Caco-2 (cell line): ENCODE results near the gene TOMM6. TPM values are rescaled to one million over a fixed set of nuclear protein-coding genes. Genes with fewer than 3 reads are reported as not detected.
A peak's percentile ranks its signal among the peaks of the same experiment; 100 is the strongest.

Experiments
- BruUV-seq: library from RNA; stranded (reverse); fragments of 400-500 nt; replicated peaks from 2 replicates; lab custom pipeline; 2021; lab: Mats Ljungman, UMichigan
- CTCF ChIA-PET: fragments of 300-600 bp; sonication (Branson Sonifier 250); formaldehyde crosslinking; loops from one replicate; lab custom pipeline; 2022; ENCODE audit warnings: antibody characterized with exemption; lab: Charles Lee
- POLR2A ChIA-PET: fragments of 300-600 bp; sonication (Branson Sonifier 250); formaldehyde crosslinking; loops from one replicate; lab custom pipeline; 2022; ENCODE audit warnings: antibody characterized with exemption; lab: Charles Lee
- DNase-seq, 2 experiments: peaks; one replicate each; pipeline versions ENCODE4 v3.0.0 to v3.0.0-alpha.2; 2020 to 2022
- H3K27me3 ChIP-seq: replicated peaks from 2 replicates; pipeline ENCODE4 v1.6.0; 2011; ENCODE audit warnings: low read length; ENCODE audit not compliant: control insufficient read depth, insufficient read depth
- H3K36me3 ChIP-seq: 2 replicates; pipeline ENCODE4 v1.5.1; 2011; ENCODE audit warnings: low read length; ENCODE audit not compliant: control insufficient read depth, insufficient read depth
- H3K4me1 ChIP-seq: fragments of 250-450 bp; sonication (Bioruptor Pico); 2 replicates; pipeline ENCODE4 v1.5.1; 2020; ENCODE audit warnings: mild to moderate bottlenecking
- H3K4me3 ChIP-seq: 2 replicates; pipeline ENCODE4 v1.5.1; 2011; ENCODE audit warnings: low read depth, mild to moderate bottlenecking, control low read depth, low read length
- H3K9me3 ChIP-seq: fragments of 250-450 bp; sonication (Bioruptor Pico); 2 replicates; pipeline ENCODE4 v1.5.1; 2020; ENCODE audit warnings: mild to moderate bottlenecking, moderate library complexity
- H3K27ac Mint-ChIP-seq: one replicate; pipeline ENCODE4 v1.8.0; 2022; ENCODE audit warnings: mixed read lengths; ENCODE audit not compliant: unreplicated experiment
- H3K27me3 Mint-ChIP-seq: one replicate; pipeline ENCODE4 v1.8.0; 2022; ENCODE audit warnings: mixed read lengths; ENCODE audit not compliant: insufficient read depth, unreplicated experiment
- H3K36me3 Mint-ChIP-seq: one replicate; pipeline ENCODE4 v1.8.0; 2022; ENCODE audit warnings: mild to moderate bottlenecking, mixed read lengths; ENCODE audit not compliant: insufficient read depth, unreplicated experiment
- H3K4me1 Mint-ChIP-seq: one replicate; pipeline ENCODE4 v1.8.0; 2022; ENCODE audit warnings: low read depth, mixed read lengths; ENCODE audit not compliant: unreplicated experiment
- H3K4me3 Mint-ChIP-seq: one replicate; pipeline ENCODE4 v1.8.0; 2022; ENCODE audit warnings: mild to moderate bottlenecking, moderate library complexity, mixed read lengths; ENCODE audit not compliant: unreplicated experiment
- H3K9me3 Mint-ChIP-seq: one replicate; pipeline ENCODE4 v1.8.0; 2022; ENCODE audit warnings: mixed read lengths; ENCODE audit not compliant: unreplicated experiment
- intact Hi-C: fragments of 100-400 bp; cut with micrococcal nuclease; formaldehyde crosslinking; loops from one replicate; pipeline ENCODE4 v1.10.0; 2022; ENCODE audit not compliant: unreplicated experiment
- total RNA-seq: library from RNA; stranded (reverse); gene quantifications from 2 replicates; pipeline ENCODE4 v1.2.3, GENCODE V29; 2022
- TF ChIP-seq, protein P1 (sequence below), 2 experiments: fragments of 200-600 bp in 1 of 2; IDR thresholded peaks; 1 replicate in 1 of 2; 2 replicates in 1 of 2; pipeline versions ENCODE4 v1.5.1 to v1.8.0; 2011 to 2022; ENCODE audit warnings: antibody characterized with exemption in 1 of 2, control low read depth in 1 of 2, inconsistent platforms in 1 of 2, low read depth in 1 of 2, low read length in 1 of 2, mild to moderate bottlenecking in 1 of 2, moderate library complexity in 1 of 2; ENCODE audit not compliant: insufficient read depth in 1 of 2, severe bottlenecking in 1 of 2, unreplicated experiment in 1 of 2

Gene TOMM6
- total RNA-seq, 1 experiment from 2014 or later, result 224 TPM

DNA sequence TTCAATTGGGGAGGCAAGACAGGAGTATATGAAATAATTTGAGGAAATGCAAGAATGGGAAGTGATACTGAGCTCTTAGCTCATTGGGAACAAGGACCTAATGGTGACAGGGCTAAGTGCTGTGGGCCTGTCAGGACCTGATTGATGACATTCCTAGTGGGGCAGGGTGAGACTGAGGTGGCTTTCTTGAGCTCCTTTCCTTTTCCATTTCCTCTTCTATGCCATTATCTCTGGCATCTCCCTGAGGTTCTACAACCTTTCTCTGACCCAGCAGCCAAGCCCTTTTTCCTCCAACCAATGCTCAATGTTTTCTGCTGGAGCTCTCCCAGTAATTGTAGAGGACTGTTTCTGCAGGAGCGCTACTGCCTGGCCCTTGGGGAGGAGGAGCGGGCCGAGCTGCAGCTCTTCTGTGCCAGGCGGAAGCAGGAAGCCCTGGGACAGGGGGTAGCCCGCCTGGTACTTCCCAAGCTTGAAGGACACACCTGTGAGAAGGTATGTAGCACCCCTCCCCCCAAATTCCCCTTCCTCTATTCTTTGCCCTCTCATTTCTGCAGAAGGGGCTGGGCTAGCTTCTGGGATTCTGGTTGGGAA is 2.8 kb upstream of the TOMM6 start:
- H3K36me3 Mint-ChIP-seq, result peaks cover 35% of the 10 kb centered on the region
- H3K27me3 ChIP-seq, result no peaks in the 10 kb centered on the region
- H3K9me3 ChIP-seq, result no peaks in the 10 kb centered on the region
- ChIA-PET CTCF (interaction anchor here (0.6 to 1.0 kb wide), 3 partner anchors 51 to 417 kb away, joined by 3 to 7 read pairs (median 3); no protein-coding TSS in a partner anchor), POLR2A (interaction anchor here (0.5 kb wide), 1 partner anchor 50 kb away, joined by 9 read pairs; no protein-coding TSS in a partner anchor)
- peaks cover 2% of the 10 kb centered on the region for H3K36me3 ChIP-seq
- peak overlapping the region; percentile 44 for H3K4me3 Mint-ChIP-seq
- TF ChIP-seq, protein P1, sequence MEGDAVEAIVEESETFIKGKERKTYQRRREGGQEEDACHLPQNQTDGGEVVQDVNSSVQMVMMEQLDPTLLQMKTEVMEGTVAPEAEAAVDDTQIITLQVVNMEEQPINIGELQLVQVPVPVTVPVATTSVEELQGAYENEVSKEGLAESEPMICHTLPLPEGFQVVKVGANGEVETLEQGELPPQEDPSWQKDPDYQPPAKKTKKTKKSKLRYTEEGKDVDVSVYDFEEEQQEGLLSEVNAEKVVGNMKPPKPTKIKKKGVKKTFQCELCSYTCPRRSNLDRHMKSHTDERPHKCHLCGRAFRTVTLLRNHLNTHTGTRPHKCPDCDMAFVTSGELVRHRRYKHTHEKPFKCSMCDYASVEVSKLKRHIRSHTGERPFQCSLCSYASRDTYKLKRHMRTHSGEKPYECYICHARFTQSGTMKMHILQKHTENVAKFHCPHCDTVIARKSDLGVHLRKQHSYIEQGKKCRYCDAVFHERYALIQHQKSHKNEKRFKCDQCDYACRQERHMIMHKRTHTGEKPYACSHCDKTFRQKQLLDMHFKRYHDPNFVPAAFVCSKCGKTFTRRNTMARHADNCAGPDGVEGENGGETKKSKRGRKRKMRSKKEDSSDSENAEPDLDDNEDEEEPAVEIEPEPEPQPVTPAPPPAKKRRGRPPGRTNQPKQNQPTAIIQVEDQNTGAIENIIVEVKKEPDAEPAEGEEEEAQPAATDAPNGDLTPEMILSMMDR (IDR thresholded peaks at IDR 0.05; ENCODE audit: insufficient read depth in 1 of 2, low read depth in 1 of 2, low read length in 1 of 2, severe bottlenecking in 1 of 2, unreplicated experiment in 1 of 2), result no peak
- no TSS peak for BruUV-seq
- no peak for DNase-seq
- no peak overlapping the region for H3K4me3 ChIP-seq
- H3K9me3 Mint-ChIP-seq, result no peaks in the 10 kb centered on the region
- intact Hi-C loops, result loop anchor here (5.0 kb wide), 1 partner anchor 63 kb away; no protein-coding TSS in a partner anchor
- H3K27me3 Mint-ChIP-seq, result no peaks in the 10 kb centered on the region
- peaks cover 7% of the 10 kb centered on the region; the same call in 1 of the 2 replicates for H3K4me1 ChIP-seq
- H3K4me1 Mint-ChIP-seq, result peaks cover 18% of the 10 kb centered on the region
- peak overlapping the region; percentile 37 for H3K27ac Mint-ChIP-seq

DNA sequence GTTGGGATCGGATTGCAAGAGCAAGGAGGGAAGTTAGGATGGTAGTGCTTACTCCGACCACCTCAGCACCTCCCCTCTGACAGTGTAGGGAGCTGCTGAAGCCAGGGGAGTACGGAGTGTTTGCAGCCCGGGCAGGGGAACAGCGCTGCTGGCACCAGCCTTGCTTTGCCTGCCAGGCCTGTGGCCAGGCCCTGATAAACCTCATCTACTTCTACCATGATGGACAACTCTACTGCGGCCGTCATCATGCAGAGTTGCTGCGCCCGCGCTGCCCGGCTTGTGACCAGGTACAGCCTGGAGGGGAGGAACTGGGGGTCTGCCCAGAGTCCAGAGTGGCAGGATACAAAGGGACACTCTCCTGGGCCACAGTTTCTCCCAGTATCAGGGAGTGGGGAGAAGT is 2.2 kb upstream of the TOMM6 start:
- ChIA-PET POLR2A (no interaction called here), CTCF (interaction anchor here (0.6 to 2.6 kb wide), 3 partner anchors 51 to 103 kb away, joined by 3 to 23 read pairs (median 7); partner anchors contain the start of gene TFEB)
- no TSS peak for BruUV-seq
- TF ChIP-seq, protein P1 (IDR thresholded peaks at IDR 0.05; ENCODE audit: insufficient read depth in 1 of 2, low read depth in 1 of 2, low read length in 1 of 2, severe bottlenecking in 1 of 2, unreplicated experiment in 1 of 2), result no peak
- Mint-ChIP-seq H3K36me3 (peaks cover 41% of the 10 kb centered on the region), H3K27me3 (no peaks in the 10 kb centered on the region), H3K4me3 (peak overlapping the region; percentile 44), H3K9me3 (no peaks in the 10 kb centered on the region), H3K27ac (no peak overlapping the region), H3K4me1 (peaks cover 18% of the 10 kb centered on the region)
- Histone ChIP-seq H3K27me3 (no peaks in the 10 kb centered on the region), H3K4me3 (no peak overlapping the region), H3K4me1 (peaks cover 7% of the 10 kb centered on the region; the same call in 1 of the 2 replicates), H3K36me3 (peaks cover 2% of the 10 kb centered on the region), H3K9me3 (no peaks in the 10 kb centered on the region)
- no peak for DNase-seq
- intact Hi-C loops, result loop anchor here (5.0 kb wide), 1 partner anchor 62 kb away; no protein-coding TSS in a partner anchor

DNA sequence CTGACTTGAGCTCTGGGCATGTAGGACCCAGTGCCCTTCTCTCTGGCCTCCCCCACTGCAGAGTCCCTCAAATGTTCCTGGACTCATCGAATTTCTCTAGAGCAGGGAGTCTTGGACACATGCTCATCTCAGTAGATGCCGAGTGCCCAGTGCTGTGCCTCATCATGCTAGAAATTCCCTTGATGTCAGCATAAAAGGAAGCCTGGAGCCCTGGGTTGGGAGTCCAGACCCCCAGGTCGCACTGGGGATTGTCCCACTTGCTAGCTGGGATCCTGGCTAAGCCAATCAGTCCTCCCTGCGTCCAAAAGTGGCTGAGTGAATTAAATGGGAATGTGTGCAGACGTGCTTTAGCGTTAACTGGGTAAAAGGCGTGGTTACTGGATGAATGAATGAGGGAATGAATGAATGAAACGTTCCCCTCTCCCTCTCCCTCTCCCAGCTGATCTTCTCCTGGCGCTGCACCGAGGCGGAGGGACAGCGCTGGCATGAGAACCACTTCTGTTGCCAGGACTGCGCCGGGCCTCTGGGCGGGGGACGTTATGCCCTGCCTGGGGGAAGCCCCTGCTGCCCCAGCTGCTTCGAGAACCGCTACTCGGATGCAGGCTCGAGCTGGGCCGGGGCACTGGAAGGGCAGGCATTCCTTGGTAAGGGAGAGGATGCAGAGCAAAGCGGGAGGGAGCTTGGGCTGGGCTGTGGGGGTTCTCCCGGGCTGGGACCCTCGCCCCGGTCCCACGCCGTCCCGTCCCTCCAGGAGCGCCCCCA is 1.6 kb upstream of the TOMM6 start:
- Histone ChIP-seq H3K9me3 (no peaks in the 10 kb centered on the region), H3K27me3 (no peaks in the 10 kb centered on the region), H3K4me1 (peaks cover 7% of the 10 kb centered on the region; the same call in 1 of the 2 replicates), H3K4me3 (peak overlapping the region; percentile 86), H3K36me3 (peaks cover 2% of the 10 kb centered on the region)
- H3K36me3 Mint-ChIP-seq, result peaks cover 46% of the 10 kb centered on the region
- ChIA-PET POLR2A (interaction anchor here (1.5 kb wide), 1 partner anchor 52 kb away, joined by 7 read pairs; no protein-coding TSS in a partner anchor), CTCF (interaction anchor here (0.5 to 2.6 kb wide), 17 partner anchors 7 to 453 kb away, joined by 3 to 23 read pairs (median 4); partner anchors contain the start of genes BYSL, MED20, TAF8 and TFEB)
- no peaks in the 10 kb centered on the region for H3K27me3 Mint-ChIP-seq
- DNase-seq, result no peak
- H3K9me3 Mint-ChIP-seq, result no peaks in the 10 kb centered on the region
- TF ChIP-seq, protein P1 (IDR thresholded peaks at IDR 0.05; ENCODE audit: insufficient read depth in 1 of 2, low read depth in 1 of 2, low read length in 1 of 2, severe bottlenecking in 1 of 2, unreplicated experiment in 1 of 2), result no peak
- H3K4me3 Mint-ChIP-seq, result peak overlapping the region; percentile 89
- intact Hi-C loops, result loop anchor here (2.0 to 5.0 kb wide), 2 partner anchors 61 to 135 kb away; partner anchors contain the start of genes BYSL and MED20
- H3K4me1 Mint-ChIP-seq, result peaks cover 17% of the 10 kb centered on the region
- no TSS peak for BruUV-seq
- H3K27ac Mint-ChIP-seq, result no peak overlapping the region
